Measurements from ENCODE around the gene NR3C1.

NR3C1 gene

DNA sequence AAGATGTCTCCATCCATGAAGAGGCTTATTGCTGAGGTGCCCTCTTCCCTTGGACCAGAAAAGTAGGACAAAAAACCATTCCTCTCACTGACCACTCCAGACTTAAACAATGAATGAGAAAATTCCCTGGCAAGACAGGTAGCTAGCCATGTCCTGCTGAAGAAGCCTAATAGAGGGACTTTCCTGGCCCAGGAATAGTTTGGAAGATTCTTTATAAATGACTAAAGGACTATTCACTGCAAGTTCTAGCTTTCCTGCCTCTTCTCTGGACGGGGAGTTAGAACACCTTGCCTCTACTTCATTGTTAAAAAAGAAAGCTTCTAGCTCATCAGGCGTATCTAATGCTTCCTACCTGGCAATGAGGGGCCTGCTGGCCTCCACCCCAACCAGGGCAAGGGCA, 153.6 kb downstream of the NR3C1 start:
- DNase-seq: no peak

DNA sequence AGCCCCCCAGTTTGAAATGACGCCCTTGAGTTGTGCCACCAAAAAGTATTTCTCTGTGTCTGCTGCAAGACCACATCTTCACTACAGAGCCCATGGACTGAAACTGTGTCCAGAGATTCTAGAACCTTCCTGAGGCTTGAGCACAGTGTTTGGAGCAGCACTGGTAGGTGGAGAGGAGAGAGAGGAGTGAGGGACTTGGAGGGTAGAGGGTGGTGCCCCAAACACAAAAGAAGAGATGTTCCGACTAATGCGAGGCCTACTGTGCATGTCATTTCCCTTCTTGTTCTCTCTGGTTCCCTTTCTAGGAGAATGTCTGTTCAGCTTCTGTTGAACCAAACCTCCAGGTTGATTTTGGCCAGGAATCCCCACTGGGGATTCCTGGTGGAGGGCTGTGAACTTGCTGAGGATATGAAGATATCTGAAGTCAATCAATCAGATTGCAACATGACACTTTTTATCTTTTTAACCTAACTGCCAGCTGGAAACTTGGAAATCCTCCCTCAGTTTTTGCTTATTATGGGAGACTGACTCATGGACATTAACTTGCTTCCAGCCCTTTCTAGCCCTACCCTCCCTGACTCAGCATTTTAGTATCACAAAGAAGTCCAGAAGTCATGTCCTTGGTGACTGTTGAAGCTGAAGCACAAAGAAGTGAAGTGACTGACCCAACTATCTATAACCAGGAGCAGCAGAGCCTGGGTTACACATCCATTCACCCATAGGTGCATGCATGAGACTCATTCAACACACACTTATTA, 154.5 kb downstream of the NR3C1 start:
- no peak for DNase-seq

DNA sequence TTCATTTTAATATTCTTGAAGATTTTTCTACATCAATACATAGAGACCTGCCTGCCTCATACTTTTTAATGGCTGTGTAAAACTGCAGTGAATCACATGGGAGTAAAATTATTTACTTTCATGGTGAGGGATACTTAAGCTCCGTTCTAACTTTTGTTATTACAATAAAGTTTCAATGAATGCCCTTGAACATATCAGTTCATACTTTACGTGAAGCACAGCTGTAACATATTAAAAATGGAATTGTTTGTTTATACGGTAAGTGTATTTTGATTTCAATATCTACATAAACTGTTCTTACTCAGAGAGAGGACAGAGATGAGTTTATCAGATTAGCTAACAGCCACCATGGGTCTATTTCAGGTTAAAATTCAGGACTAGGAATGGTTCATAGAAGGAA, 155.1 kb downstream of the NR3C1 start:
- DNase-seq: no peak

DNA sequence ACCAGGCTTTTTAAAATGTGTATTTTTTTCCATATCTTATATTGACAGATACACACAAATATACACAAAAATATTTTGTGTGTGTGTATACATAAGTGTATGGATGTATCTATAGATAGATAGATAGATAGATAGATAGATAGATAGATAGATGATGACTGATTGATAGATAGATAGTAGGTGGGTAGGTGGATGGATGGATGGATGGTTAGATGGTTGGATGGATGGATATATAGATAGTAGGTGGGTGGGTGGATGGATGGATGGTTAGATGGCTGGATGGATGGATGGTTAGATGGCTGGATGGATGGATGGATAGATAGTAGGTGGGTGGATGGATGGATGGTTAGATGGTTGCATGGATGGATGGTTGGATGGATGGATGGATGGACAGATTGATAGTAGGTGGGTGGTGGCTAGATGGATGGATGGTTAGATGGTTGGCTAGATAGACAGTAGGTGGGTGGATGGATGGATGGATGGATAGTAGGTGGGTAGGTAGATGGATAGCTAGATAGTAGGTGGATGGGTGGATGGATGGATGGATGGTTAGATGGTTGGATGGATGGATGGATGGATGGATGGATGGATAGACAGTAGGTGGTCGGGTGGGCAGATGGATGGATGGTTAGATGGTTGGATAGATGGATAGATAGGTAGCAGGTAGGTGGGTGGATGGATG, 156.2 kb downstream of the NR3C1 start:
- DNase-seq: no peak

DNA sequence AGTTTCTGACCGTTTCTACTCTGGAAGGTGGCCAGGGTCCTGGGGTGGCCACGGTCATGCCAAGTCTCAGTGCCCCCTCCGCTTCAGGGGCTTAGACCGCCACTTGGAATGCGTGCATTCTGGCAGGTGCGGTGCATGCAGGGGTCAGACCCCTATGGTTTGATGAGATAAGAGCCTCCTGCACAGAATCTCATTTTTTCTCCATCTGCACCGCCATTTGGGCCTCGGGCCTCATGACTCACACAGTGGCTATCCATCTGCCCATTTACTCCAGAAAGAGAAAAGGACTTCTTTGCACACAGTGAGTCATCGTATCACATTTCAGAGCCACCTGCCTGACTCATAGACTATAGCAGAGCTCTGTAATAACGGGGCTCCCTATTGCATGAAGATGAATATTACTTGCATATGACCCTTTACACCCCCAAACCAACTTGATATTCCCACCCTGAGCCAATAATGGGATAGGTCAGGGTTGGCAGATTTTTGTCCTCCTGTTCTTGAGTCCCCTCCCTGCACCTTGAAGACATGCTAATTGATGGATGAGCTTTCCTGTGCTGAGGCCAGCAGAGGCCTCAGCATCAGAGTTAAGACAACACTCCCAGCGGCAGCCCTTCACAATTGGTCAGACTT, 157.4 kb downstream of the NR3C1 start:
- peak; percentile 43 for DNase-seq

DNA sequence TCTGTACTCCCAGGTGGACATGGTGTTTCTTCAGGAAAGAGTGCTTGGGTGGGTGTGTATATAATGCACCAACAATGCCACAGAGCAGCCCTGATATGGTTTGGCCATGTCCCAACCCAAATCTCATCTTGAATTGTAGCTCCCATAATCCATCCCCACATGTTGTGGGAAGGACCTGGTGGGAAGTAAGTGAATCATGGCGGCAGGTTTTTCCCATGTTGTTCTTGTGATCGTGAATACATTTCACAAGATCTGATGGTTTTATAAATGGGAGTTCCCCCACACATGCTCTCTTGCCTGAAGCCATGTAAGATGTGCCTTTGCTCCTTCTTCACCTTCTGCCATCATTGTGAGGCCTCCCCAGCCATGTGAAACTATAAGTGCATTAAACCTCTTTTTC, 158.5 kb downstream of the NR3C1 start:
- DNase-seq: no peak

DNA sequence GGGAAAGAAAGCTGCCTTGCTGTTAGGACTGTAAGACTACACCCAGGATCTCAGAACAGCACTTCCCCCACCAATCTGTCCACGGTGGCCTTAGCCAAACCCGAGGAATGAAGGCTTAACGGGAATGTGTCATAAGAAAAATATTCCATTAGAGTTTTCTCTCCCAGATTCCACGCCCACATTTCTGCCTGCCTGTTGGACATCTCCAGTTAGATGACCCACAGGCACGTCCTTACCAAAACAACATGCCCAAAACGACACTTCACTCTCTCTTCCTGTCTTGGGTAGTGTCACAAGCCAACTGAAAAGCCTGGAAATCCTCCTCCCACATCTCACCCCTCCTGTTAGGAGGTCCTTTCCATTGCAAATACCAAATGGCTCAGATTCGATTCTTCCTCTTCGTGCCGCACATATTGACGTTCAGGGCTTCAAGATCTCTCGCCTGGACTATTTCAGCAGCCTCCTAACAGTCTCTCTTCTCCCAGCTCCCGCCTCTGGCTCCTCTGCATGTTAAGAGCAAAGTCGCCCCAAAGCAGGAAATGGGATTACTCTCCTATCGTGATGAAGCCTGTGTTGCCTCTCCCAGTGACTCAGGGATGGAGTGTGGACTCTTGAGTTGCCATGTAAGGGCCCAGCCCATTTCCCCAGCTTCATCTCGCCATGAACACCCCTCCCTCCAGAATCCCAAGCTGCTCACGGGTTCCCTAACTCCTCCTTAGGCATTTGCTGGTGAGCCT, 159.3 kb downstream of the NR3C1 start:
- no peak for DNase-seq

DNA sequence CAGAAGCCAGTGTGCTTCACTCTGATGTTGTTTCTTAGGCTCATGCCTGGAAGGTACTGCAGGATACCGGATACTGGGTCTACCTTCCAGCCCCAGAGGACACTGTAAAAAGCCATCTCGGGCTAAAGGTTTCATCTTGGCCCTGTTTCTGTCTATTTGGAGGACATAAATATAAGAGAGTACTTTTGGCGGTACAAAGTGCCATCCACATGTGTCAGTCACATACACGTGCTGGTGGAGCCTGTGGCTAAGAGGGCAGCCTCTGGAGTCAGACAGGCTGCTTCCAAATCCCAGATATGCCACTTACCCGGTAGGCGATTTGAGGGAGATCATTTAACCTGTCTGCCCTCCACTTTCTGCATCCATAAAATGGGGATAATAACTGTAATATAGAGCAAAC, 160.4 kb downstream of the NR3C1 start:
- DNase-seq: no peak

DNA sequence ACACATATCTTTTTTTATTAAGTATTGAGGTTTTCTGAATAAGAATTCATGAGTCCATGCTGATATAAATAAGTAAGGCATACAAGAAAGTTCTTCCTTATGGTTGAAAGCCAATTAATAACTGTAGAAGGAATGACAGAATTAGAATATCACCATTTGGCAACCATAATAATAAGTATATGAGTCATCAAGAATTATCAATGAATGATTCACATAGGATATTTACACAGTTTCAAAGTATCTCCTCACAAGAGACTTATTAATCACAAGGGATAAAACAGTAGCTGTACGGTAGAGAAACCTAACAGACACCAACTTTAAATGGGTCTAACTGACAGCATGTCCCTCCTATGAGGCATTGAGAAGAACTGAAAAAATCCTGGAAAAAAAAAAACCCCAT, 161.6 kb downstream of the NR3C1 start:
- DNase-seq: no peak

DNA sequence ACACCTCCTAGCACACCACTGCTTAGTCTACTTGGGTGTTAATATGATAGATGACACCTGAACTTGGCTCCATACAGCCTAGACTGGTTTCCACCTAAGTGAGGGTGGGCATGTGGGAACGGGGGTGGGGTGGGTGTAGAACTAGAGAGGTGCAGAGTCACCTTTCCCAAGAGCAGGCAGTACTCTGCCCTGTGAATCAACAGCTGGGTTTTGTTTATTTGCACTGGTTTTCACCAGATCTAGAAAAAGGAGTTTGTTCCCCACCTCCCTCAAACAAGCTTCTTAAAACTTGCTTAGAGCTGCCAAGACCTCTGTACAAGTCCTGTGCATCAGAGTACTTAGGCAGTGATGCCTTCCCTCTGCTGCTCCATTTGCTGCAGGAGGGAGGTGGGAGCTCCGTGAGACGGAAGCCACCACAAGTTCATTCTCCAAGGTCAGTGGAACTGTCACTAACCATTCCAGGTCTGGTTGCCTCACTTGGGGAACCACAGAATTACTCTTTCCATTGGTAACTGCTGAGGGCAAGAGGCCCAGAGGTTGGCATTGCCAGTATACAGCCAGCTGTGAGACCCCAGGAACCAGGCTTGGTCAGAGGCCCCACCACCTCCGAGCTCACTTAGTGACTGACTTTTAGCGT, 163.5 kb downstream of the NR3C1 start:
- DNase-seq: no peak

DNA sequence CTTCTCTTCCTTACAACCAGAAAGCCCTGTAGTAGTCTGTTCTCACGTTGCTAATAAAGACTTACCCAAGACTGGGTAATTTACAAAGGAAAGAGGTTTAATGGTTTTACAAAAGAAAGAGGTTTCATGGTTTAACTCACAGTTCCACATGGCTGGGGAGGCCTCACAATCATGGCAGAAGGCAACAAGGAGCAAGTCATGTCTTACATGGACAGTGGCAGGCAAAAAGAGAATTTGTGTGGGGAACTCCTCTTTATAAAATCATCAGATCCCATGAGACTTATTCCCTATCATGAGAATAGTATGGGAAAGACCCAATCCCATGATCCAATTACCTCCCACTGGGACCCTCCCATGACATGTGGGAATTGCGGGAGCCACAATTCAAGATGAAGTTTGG, 164.9 kb downstream of the NR3C1 start:
- DNase-seq: no peak

DNA sequence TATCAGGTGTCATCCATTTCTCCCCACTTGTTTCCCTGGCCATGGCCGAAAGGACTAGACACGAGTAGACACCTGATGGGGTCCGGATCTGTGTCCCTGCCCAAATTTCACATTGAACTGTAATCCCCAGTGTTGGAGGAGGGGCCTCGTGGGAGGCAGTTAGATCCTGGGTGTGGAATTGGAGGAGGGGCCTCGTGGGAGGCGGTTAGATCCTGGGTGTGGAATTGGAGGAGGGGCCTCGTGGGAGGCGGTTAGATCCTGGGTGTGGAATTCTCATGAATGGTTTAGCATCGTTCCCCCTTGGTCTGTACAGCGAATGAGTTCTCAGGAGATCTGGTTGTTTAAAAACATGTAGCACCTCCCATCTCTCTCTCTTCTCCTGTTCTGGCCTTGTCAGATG, 165.8 kb downstream of the NR3C1 start:
- no peak for DNase-seq

DNA sequence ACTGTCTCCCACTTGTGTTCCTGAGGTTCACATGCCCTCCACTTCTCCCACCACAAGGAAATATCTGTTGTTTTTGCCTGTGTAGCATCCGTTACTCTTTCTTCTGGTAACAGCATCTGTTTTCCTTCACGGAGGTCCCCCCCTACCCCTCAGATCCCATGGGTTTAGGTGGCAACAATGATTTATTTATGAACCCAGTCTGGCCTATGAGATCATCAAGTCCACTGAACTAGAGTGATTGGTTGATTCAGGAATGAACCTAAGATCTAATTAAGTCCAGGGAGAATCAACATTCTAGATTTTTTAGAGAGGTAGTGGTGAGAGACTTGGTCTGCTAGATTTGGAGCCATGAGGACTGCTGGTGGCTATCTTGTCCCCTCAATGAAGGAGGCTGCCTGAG, 166.8 kb downstream of the NR3C1 start:
- DNase-seq: no peak

DNA sequence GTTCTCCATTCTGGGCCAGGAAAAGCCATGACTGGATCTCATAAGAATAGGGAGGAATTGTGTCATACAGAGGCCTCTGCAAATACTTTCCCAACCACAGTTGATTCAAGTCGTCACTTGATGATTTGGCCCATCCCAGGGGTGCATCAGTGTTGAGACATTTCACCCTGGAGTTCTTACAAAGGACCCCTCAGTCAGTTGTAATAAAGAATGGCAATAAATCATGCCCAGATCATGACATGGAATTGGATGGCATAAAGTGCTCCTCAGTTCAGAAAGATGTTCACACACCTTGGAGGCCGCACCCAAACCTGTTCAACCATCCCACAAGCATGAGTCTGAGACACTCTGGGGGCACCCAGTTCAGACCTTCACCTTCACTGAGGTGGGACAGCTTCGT, 168.1 kb downstream of the NR3C1 start:
- DNase-seq: no peak

DNA sequence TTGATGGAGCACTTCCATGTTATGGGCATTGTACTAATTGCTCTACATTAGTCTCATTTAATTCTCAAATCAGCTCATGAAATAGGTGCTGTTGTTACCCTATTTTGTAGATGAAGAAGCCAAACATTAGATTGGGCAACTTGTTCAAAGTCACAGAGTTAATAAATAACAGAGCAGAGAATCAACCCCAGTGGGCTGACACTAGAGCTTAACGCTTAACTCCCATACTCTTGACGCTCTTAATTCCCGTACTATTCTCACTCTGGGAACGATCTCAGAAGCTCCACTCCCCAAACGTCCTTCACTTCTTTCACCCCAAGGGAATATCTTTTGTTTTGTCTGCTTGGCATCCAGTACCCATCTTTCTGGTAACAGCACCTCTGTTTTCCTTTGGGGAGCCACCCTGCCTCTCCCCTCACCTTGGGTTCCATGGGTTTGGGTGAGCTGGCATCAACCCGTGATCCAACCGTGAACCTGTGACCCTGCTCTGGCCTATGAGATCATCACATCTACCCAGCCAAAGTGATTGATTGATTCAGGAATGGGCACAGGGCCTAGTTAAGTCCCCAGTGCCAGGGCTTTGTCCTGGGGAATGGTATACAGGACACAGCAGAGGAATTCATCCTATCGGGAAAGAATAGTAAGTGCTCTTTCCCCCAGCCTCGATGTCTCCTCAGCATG, 169.2 kb downstream of the NR3C1 start:
- DNase-seq: no peak

DNA sequence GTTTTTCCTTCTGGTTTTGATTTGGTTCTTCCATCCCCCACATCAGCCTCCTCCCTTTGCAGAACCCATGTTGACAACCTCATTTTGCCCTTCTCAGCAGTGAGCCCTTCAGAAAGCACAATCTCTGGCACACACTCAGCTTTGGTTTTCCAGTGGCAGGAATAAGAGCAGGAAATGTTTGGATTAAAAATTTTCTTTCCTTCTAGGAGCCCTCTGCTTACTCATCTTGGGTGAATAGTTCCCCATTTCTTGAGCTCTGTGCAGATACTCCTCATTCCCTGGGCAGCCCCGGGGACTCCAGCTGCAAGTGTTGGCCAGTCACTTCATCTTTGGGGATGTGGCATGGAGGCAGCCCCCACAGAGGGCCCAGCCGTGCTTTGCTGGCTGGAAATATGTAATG, 170.5 kb downstream of the NR3C1 start:
- DNase-seq: no peak

DNA sequence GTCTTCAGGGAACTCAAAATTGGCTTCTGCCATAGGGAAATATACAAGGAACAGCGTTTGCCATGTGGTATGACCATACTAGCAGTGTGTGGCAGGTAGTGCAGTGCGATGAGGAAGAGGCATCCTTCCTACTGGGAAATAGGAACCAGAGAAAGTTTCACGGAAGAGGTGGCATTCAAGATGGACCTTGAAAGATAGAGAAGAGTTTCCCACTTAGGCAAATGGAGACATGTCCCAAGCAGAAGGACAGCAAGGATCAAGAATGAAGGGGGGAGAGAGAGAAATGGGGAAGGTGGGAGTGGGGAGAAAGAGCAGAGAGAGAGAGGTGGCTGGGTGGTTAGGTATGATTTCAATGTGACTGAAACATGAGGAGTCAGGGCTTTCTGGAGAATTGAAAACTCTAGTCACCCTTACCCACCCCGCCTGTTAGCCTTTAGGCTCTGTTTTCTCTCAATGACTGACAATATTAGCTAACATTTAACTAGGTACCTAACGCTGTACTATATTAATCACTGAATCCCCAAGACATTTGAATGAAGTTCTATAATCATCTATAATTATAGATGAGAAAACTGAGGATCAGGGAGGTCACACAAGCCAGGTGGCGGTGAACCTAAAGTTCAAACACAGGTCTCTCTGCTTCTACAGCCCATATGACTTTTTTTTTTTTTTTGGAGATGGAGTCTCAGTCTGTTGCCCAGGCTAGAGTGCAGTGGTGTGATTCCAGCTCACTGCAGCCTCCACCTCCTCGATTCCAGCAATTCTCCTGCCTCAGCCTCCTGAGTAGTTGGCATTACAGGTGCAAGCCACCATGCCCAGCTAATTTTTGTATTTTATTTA, 171.3 kb downstream of the NR3C1 start:
- no peak for DNase-seq

DNA sequence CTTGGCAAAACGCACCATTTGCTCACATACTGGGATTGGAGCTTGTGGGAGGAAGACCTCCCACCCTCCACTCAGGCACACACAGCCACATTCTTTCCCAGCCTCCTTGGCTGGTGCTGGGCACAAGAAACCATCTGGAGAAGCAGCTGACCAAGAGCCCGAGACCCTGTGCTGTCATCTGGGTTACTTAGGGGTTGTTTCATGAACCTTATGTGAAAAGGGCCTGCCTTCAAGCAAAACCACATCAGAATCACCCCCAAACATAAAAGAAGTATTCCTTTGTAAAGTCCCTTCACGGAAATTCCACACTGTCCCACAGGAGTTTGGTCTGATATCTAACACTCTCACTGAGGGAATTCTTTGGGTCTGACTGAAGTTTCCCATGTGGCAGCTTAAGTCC, 172.1 kb downstream of the NR3C1 start:
- no peak for DNase-seq

DNA sequence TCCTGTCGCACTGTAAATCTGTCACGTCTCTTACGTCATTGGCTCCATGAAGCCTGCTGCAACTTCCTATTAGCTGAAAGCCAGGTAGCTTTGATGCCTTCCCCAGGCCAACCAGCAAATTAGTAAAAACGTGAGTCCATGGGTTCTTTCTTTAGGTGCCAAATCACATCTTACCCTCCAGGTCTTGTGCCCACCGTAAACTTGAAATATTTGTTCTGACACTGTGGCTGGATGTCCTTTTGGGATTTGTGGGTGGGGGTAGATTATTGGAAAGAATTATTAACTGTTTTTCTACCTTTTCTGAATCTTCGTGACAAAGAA, 172.8 kb downstream of the NR3C1 start:
- DNase-seq: no peak

DNA sequence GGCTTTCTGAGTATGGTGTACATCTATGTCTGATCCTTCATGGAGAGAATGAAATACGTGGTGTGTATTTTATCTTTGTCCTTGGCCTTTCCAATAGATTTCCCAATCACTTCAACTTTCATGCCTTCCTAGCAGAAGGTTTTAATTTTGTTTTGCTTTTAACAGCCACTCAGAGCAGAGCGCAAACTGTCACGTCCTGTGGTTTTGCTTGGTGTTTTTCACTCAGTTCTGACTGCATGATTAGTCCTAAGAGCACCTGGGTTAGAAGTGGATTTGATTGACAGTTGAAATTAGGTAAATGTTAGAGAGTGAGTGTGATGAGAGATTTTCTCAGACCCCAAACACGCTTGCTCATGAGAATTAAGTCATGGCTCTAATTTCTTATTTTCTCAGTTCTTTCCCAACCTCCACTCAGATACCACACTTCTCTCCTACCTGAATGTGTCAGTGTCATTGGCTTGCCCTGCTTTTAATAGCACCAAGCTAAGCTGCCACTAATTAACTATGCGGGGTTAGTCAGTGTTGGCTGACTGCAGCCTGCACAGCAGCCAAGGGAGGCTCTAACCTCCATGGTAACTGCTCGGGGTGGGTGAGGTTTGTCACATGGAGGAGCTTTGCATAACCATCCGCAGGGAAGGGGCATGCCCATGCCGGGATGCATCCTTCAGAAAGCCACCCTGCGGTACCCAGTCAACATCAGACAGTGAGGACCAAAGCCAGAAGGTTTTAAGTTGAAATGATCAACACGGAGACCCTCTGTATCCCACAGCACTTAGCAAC, 173.4 kb downstream of the NR3C1 start:
- no peak for DNase-seq

DNA sequence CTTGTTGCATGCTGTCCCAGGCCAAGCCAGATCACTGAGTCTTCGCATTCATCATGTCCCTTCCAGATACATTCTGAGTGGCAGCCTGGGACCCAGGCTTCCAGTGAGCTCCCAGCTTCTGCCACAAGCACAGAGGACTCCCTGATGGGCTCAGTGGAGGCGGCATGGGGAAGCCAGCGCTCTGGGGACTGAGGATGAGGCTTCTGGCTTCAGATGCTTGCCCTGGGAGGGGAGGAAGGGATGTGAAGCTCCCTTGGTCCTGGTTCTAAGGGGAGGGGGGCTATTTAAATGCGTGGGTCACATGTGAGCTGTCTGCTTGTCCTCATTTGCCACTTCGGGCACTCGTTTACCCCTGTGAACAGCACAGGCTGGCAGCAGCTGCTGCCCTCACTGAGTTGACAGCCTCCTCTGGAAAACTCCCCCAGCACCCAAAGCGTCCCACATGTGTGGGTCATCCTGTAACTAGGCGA, 174.0 kb downstream of the NR3C1 start:
- no peak for DNase-seq

All from NCI-H510A treated with DMSO at 0.1 percent for 48 hours (cell line).